ENCODE data around the gene LRFN3.
"Not testable (repeated sequence)": the region's sequence is repeated elsewhere in the genome, so short reads cannot be mapped to it uniquely, and the experiment has no call there.

Gene LRFN3

DNA sequence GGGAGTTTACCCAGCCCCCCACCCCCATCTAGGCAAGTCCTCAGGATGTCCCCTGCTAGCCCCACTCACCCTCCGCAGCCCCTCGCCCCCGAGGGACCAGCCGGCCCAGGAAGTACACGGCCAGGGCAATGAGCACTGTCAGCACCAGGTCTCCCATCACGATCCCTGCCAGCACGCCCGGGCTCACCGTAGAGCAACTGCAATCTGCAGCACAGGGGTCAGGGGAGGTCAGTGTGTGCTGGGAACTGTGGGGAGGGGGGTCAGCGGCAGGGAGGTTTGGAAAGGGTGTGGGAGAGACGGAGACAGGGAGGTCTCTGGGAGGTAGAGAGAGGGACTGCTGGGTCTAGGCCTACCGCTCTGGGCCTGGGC, 28.8 kb upstream of the LRFN3 start:
- DNase-seq, result no peak

DNA sequence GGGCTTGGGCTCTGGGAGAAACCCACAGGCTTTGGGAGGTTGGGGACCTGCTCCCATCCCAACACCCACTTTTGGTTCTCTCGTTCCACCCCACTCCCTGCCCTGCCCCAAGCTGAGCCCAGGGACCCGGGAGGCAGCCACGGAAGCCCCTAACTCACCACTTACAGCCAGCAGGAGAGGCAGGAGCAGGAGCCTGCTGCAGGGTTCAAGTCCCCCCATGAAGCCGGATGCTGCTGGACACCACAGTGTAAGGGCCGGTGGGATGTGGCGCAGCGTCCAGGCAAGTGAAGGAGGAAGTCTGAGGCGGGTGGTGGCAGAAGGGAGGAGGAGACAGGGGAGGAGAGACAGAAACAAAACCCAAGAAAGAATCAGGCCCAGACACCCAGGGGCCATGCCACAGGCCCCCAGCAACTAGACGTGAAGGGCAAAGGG, 28.1 kb upstream of the LRFN3 start, which contains the start of gene TYROBP:
Gene TYROBP, minus strand, starts transcription at position 286 of the 432 bp plus-strand sequence. Its CDS starts 67 bp downstream, at position 219.
- DNase-seq, result no peak

GRCh38 chr19:35908973-35909683, 27.0 kb upstream of the LRFN3 start:
- DNase-seq, result no peak

GRCh38 chr19:35909684-35910035, 26.5 kb upstream of the LRFN3 start:
- DNase-seq, result no peak

DNA sequence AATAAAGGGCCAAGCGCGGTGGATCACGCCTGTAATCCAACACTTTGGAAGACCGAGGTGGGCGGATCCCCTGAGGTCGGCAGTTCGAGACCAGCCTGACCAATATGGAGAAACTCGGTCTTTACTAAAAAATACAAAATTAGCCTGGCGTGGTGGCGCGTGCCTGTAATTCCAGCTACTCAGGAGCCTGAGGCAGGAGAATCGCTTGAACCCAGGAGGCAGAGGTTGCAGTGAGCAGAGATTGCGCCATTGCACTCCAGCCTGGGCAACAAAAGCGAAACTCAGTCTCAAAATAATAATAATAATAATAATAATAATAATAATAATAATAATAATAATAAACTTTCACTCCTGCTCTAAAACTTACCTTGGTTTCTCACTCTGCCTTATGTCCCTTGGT, 25.8 kb upstream of the LRFN3 start:
- not testable (repeated sequence) for DNase-seq

GRCh38 chr19:35911173-35911572, 25.0 kb upstream of the LRFN3 start:
- DNase-seq, result no peak

DNA sequence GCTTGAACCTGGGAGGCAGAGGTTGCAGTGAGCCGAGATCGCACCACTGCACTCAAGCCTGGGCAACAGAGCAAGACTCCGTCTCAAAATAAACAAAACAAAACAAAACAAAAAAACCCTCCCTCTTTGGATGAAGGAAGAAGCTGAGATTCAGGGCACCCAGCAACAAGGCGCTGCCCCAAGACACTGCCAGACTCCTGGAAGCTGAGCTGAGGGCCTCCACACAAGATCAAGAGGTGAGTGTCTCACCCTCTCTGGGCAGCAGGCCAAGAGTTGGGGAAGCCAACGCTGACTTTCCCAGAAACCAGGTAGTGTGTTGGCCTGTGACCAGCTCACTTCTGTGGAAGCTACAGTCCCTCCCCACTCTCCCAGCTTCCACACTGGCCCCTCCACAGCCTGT, 24.4 kb upstream of the LRFN3 start:
- DNase-seq, result peak in 1 of 2 donors; percentile 37

DNA sequence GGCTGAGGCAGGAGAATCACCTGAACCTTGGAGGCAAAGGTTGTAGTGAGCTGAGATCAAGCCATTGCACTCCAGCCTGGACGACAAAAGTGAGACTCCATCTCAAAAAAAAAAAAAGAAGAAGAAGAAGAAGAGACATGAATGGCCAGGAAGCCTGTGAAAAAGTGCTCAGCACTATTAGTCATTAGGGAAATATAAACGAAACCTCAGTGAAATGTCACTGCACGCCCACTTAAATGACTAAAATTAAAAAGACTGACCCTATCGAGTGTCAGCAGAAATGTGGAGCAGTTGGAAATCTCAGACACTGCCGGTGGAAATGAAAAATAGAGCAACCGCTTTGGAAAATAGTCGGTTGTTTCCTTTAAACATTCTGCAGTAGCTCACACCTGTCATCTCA, 22.6 kb upstream of the LRFN3 start:
- no peak for DNase-seq

DNA sequence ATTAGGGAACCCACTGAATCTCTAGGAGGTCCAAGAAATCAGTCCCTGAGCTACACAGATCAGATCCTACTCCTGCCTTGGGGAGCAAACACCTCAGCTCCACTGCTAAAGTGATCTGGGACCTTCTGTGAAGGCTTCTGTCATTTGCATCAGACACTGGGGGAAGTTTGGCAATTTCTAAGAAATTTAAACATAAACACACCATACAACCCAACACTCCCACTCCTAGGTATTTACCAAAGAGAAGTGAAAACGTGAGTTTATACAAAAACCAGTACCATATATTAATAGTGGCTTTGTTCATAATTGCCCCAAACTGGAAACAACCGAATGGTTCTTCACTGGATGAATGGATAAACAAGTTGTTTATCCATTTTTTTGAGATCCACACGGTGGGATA, 20.7 kb upstream of the LRFN3 start:
- DNase-seq, result no peak

- no peak for DNase-seq
Measured at GRCh38 chr19:35919306-35919705, 16.9 kb upstream of the LRFN3 start.

- DNase-seq, result no peak
Measured at GRCh38 chr19:35921012-35921411, 15.2 kb upstream of the LRFN3 start.

DNA sequence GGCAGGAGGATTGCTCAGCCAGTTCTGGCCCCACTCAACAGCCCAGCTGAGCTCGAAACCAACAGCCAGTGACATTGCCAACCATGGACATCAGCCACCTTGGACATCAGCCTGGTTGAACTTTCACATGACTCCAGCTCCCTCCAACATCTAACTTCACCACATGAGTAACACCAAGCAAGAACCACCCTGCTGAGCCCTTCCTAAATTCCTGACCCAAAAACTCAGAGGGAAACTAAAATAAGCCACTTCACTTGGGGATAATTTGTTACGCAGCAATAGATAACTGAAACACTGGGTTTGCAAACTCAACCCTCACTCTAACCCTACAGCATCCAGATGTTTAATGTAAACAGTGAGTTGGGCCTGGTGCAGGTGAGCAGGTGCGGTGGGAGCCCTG, 10.7 kb upstream of the LRFN3 start:
- no peak for DNase-seq

GRCh38 chr19:35928507-35928906, 7.7 kb upstream of the LRFN3 start:
- DNase-seq, result no peak

DNA sequence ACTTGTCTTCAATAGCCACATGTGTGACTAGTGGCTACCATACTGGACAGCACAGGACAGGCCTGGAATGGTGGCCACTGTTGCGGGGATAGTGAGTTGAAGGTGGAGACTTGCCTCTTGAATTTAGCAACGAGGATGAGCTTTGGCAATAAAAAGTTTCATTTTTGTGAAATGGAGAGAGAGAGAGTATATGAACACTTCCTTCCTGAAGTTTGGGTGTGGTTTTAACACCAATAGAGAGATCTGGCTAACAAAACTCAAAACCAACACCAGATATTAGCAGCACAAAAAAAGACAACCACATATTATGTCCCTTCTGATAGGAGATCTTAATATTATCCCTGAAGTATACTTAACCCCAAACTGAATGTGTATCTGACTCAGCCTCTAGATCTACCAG, 6.3 kb upstream of the LRFN3 start:
- no peak for DNase-seq

GRCh38 chr19:35931161-35931873, 4.9 kb upstream of the LRFN3 start:
- DNase-seq, result peak; percentile 99

DNA sequence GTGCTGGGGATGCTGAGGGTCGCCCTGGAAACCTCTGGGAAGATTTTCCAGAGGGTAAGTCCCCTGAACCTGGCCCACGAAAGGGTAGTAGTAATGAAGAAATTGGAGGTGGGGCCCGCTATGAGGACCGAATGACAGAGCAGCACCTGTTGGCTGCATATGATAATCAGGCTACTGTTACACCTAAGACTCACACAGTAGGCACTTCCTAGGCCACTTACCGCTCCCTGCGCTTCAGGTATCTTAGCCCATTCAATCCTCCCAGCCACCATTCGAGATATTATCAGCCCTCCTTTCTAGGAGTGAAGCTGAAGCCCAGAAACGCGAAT, 4.3 kb upstream of the LRFN3 start:
- no peak for DNase-seq

DNA sequence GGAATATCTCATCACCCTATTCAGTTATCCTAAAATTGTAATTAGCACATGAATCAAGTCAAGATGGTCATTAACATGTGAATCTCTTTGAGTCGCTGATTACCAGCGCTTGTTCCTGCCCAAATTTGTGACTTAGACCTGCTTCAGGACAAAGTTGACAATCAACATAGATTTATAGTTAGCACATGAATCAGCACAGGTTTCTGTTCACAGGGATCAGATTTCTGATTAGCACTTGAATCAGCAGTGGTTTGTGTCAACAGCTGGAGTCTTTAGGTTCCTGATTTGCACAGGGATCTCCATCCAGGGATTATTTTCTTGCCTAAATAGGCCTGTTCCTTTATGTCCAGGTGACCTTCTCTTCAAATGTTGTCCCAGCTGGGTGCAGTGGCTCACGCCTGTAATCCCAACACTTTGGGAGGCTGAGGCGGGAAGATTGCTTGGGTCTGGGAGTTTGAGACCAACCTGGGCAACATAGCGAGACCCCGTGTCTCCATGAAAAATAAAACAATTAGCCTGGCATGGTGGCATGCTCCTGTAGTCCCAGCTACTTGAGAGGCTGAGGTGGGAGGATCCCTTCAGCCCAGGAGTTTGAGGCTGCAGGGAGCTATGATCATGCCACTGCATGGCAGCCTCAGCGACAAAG, 3.8 kb upstream of the LRFN3 start:
- DNase-seq, result no peak

GRCh38 chr19:35936738-35937268, 629 bp downstream of the LRFN3 start:
- no peak for DNase-seq

- no peak for DNase-seq
Measured at GRCh38 chr19:35937345-35938281, 1.4 kb downstream of the LRFN3 start.

GRCh38 chr19:35938282-35939224, 2.4 kb downstream of the LRFN3 start:
- DNase-seq, result no peak

DNA sequence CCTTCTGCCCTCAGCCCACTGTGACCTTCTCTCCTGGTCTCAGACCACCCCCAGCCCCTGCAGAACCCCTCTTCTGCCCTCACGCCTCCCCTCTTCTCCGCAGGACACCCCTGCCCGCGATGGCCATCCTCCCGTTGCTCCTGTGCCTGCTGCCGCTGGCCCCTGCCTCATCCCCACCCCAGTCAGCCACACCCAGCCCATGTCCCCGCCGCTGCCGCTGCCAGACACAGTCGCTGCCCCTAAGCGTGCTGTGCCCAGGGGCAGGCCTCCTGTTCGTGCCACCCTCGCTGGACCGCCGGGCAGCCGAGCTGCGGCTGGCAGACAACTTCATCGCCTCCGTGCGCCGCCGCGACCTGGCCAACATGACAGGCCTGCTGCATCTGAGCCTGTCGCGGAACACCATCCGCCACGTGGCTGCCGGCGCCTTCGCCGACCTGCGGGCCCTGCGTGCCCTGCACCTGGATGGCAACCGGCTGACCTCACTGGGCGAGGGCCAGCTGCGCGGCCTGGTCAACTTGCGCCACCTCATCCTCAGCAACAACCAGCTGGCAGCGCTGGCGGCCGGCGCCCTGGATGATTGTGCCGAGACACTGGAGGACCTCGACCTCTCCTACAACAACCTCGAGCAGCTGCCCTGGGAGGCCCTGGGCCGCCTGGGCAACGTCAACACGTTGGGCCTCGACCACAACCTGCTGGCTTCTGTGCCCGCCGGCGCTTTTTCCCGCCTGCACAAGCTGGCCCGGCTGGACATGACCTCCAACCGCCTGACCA, 3.3 kb downstream of the LRFN3 start:
- DNase-seq, result no peak

All from stimulated activated CD4-positive, alpha-beta T cell treated with anti-CD3 and anti-CD28 coated beads, Interleukin-2, amount 100 ng/mL, for 24 hours (primary cell).